GM10266 (cell line): ENCODE data around the gene MRPL30.

Experiments used
- DNase-seq: peaks from one replicate; pipeline ENCODE4 v3.0.0; 2012; ENCODE audit errors: extremely low spot score
- TF ChIP-seq, protein P1 (sequence below): IDR thresholded peaks from 2 replicates; pipeline ENCODE4 v1.5.1; 2012; ENCODE audit warnings: mild to moderate bottlenecking, low read depth; ENCODE audit not compliant: control insufficient read depth, insufficient read depth; ENCODE audit errors: missing control alignments

The MRPL30 gene

GRCh38 chr2:99169534-99169933 lies 11.4 kb upstream of the MRPL30 start:
- no peak for DNase-seq
- TF ChIP-seq, protein P1, sequence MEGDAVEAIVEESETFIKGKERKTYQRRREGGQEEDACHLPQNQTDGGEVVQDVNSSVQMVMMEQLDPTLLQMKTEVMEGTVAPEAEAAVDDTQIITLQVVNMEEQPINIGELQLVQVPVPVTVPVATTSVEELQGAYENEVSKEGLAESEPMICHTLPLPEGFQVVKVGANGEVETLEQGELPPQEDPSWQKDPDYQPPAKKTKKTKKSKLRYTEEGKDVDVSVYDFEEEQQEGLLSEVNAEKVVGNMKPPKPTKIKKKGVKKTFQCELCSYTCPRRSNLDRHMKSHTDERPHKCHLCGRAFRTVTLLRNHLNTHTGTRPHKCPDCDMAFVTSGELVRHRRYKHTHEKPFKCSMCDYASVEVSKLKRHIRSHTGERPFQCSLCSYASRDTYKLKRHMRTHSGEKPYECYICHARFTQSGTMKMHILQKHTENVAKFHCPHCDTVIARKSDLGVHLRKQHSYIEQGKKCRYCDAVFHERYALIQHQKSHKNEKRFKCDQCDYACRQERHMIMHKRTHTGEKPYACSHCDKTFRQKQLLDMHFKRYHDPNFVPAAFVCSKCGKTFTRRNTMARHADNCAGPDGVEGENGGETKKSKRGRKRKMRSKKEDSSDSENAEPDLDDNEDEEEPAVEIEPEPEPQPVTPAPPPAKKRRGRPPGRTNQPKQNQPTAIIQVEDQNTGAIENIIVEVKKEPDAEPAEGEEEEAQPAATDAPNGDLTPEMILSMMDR = no peak

- DNase-seq = no peak
- TF ChIP-seq, protein P1 = no peak
Measured at GRCh38 chr2:99171377-99172140, 9.4 kb upstream of the MRPL30 start.

DNA sequence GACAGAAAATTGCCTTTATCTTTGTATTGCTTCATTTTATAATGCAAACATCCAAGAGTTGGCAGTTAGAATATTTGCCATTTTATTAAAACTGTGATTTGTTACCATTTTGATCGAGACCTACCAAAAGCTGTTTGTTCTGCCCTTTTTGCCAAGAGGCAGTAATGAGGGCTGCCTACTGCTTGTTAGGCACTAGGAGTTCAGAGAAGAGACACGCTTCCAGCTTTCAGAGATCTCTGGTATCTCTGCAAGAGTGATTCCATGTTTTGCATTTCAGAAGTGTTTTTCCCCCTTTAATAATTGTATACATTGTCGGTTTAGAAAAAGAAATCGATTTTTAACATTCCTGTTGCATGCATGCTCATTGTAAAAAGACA lies 628 bp downstream of the MRPL30 start:
- TF ChIP-seq, protein P1 = no peak
- no peak for DNase-seq

GRCh38 chr2:99183025-99183424 lies 2.0 kb downstream of the MRPL30 start:
- no peak for DNase-seq

GRCh38 chr2:99184811-99185210 lies 3.8 kb downstream of the MRPL30 start:
- no peak for DNase-seq
- TF ChIP-seq, protein P1 = no peak

More at GRCh38 chr2:99183025-99183424, 2.0 kb downstream of the MRPL30 start:
- TF ChIP-seq, protein P1 = no peak

- no peak for DNase-seq
- TF ChIP-seq, protein P1 = no peak
Measured at GRCh38 chr2:99187011-99187410, 6.0 kb downstream of the MRPL30 start.

DNA sequence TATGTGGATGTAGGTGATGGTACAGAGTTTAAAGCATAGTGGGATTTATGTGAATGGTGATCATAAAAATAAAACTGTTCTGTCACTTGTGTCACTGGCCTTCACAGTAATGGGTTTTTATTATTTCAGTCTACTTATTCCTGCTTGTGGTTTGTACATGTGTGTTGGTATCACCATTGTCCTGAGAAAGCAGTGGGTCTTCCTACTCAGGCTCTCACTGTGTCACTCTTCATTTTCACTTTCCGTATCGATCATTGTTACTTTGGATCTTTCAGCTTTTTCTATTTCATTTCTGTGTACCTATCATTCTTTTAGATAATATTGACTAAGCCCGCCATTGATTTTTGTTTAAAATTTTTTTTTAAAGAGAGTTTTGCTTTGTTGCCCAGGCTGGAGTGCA lies 7.4 kb downstream of the MRPL30 start:
- DNase-seq = no peak
- TF ChIP-seq, protein P1 = no peak
